Activated CD4-positive, alpha-beta T cell treated with anti-CD3 and anti-CD28 coated beads for 36 hours (primary cell): ENCODE measurements around the gene PIK3R6. TPM values are rescaled to one million over a fixed set of nuclear protein-coding genes. Genes with fewer than 3 reads are reported as not detected.

Experiments used
- ATAC-seq: fragments of 200-7000 bp; cut with Tn5 transposase; one replicate; pipeline ENCODE4 v1.10.0; 2021; ENCODE audit warnings: mild to moderate bottlenecking, moderate library complexity
- CTCF ChIA-PET: fragments of 350-600 bp; sonication (Branson Sonifier 250); formaldehyde crosslinking; loops from one replicate; lab custom pipeline; 2021; ENCODE audit warnings: antibody characterized with exemption; lab: Charles Lee
- POLR2A ChIA-PET: fragments of 350-600 bp; sonication (Branson Sonifier 250); formaldehyde crosslinking; loops from one replicate; lab custom pipeline; 2021; ENCODE audit warnings: antibody characterized with exemption, inconsistent platforms; lab: Charles Lee
- DNase-seq: peaks from one replicate; pipeline ENCODE4 v3.0.0-alpha.2; 2020
- H3K27ac Mint-ChIP-seq: one replicate; pipeline ENCODE4 v1.8.0; 2021; ENCODE audit warnings: mixed read lengths
- H3K27me3 Mint-ChIP-seq: one replicate; pipeline ENCODE4 v1.8.0; 2021; ENCODE audit warnings: mixed read lengths
- H3K36me3 Mint-ChIP-seq: one replicate; pipeline ENCODE4 v1.8.0; 2021; ENCODE audit warnings: low read depth, mixed read lengths
- H3K4me1 Mint-ChIP-seq: one replicate; pipeline ENCODE4 v1.8.0; 2021; ENCODE audit warnings: mixed read lengths
- H3K4me3 Mint-ChIP-seq: one replicate; pipeline ENCODE4 v1.8.0; 2021; ENCODE audit warnings: mild to moderate bottlenecking, moderate library complexity, mixed read lengths
- H3K9me3 Mint-ChIP-seq: one replicate; pipeline ENCODE4 v1.8.0; 2021; ENCODE audit warnings: low read depth, mixed read lengths
- intact Hi-C, 2 experiments: fragments of 100-400 bp; cut with DNase I in 1 of 2; cut with micrococcal nuclease in 1 of 2; formaldehyde crosslinking; loops; one replicate each; pipeline versions ENCODE4 v1.14.2 to v1.15.1; 2022 to 2024; cut with DNase I, micrococcal nuclease
- total RNA-seq, 2 experiments: library from RNA; stranded (reverse); gene quantifications; one replicate each; pipeline ENCODE4 v1.2.3, GENCODE V29; 2021

PIK3R6 gene
- total RNA-seq, 2 experiments from 2014 or later = 0.96 to 1.8 TPM

- no peak for ATAC-seq
- CTCF ChIA-PET = no interaction called here
- no peak overlapping the region for H3K27ac Mint-ChIP-seq
Observed at GRCh38 chr17:8789743-8790142, 77.7 kb downstream of the PIK3R6 start.

GRCh38 chr17:8788998-8789397 is 78.5 kb downstream of the PIK3R6 start:
- no peak for DNase-seq
- intact Hi-C loops = loop anchor here in 1 of 2 experiments (5.0 kb wide), 1 partner anchor 208 kb away; no protein-coding TSS in a partner anchor
- H3K27me3 Mint-ChIP-seq = peaks cover 6% of the 10 kb centered on the region
- no peak overlapping the region for H3K4me3 Mint-ChIP-seq
- ChIA-PET CTCF (interaction anchor here (0.7 to 0.9 kb wide), 2 partner anchors 126 to 379 kb away, joined by 3 to 4 read pairs; no protein-coding TSS in a partner anchor), POLR2A (no interaction called here)
- no peaks in the 10 kb centered on the region for H3K36me3 Mint-ChIP-seq
- peaks cover 3% of the 10 kb centered on the region for H3K9me3 Mint-ChIP-seq
- ATAC-seq = no peak
- no peaks in the 10 kb centered on the region for H3K4me1 Mint-ChIP-seq
- H3K27ac Mint-ChIP-seq = no peak overlapping the region

More at GRCh38 chr17:8789743-8790142, 77.7 kb downstream of the PIK3R6 start:
- Mint-ChIP-seq H3K36me3 (no peaks in the 10 kb centered on the region), H3K4me1 (no peaks in the 10 kb centered on the region), H3K27me3 (peaks cover 6% of the 10 kb centered on the region), H3K4me3 (no peak overlapping the region), H3K9me3 (peaks cover 3% of the 10 kb centered on the region)
- intact Hi-C loops = loop anchor here in 1 of 2 experiments (5.0 kb wide), 1 partner anchor 208 kb away; no protein-coding TSS in a partner anchor
- POLR2A ChIA-PET = no interaction called here
- DNase-seq = no peak

- ChIA-PET CTCF (interaction anchor here (0.5 to 3.3 kb wide), 38 partner anchors 10 to 1924 kb away, joined by 3 to 26 read pairs (median 3); partner anchors contain the start of genes MFSD6L and STX8), POLR2A (no interaction called here)
- DNase-seq (peak; percentile 79), ATAC-seq (peak; percentile 61)
- Mint-ChIP-seq H3K36me3 (no peaks in the 10 kb centered on the region), H3K9me3 (no peaks in the 10 kb centered on the region), H3K27me3 (peaks cover 6% of the 10 kb centered on the region), H3K4me3 (no peak overlapping the region), H3K27ac (no peak overlapping the region), H3K4me1 (no peaks in the 10 kb centered on the region)
- intact Hi-C loops = loop anchor here in 1 of 2 experiments (1.0 to 5.0 kb wide), 4 partner anchors 33 to 402 kb away; partner anchors contain the start of gene RPL26
Observed at GRCh38 chr17:8785547-8786413, 81.7 kb downstream of the PIK3R6 start.

- CTCF ChIA-PET = interaction anchor here (0.6 to 1.1 kb wide), 3 partner anchors 9 to 869 kb away, joined by 3 to 5 read pairs (median 4); no protein-coding TSS in a partner anchor
- POLR2A ChIA-PET = no interaction called here
- H3K9me3 Mint-ChIP-seq = no peaks in the 10 kb centered on the region
- peaks cover 3% of the 10 kb centered on the region for H3K27me3 Mint-ChIP-seq
- H3K27ac Mint-ChIP-seq = no peak overlapping the region
- ATAC-seq = no peak
- H3K36me3 Mint-ChIP-seq = no peaks in the 10 kb centered on the region
- intact Hi-C loops = no loop called here
- H3K4me3 Mint-ChIP-seq = no peak overlapping the region
- no peak for DNase-seq
- no peaks in the 10 kb centered on the region for H3K4me1 Mint-ChIP-seq
Observed at GRCh38 chr17:8782176-8782575, 85.3 kb downstream of the PIK3R6 start.

GRCh38 chr17:8781776-8782175 is 85.7 kb downstream of the PIK3R6 start:
- no peak for ATAC-seq
- ChIA-PET POLR2A (no interaction called here), CTCF (interaction anchor here (0.6 to 1.1 kb wide), 4 partner anchors 9 to 869 kb away, joined by 3 to 5 read pairs (median 4); no protein-coding TSS in a partner anchor)
- Mint-ChIP-seq H3K4me3 (no peak overlapping the region), H3K9me3 (no peaks in the 10 kb centered on the region), H3K36me3 (no peaks in the 10 kb centered on the region), H3K27me3 (peaks cover 4% of the 10 kb centered on the region), H3K4me1 (no peaks in the 10 kb centered on the region), H3K27ac (no peak overlapping the region)
- intact Hi-C loops = no loop called here
- no peak for DNase-seq

GRCh38 chr17:8776881-8777280 is 90.6 kb downstream of the PIK3R6 start:
- ATAC-seq (no peak), DNase-seq (no peak)
- Mint-ChIP-seq H3K27me3 (peaks cover 5% of the 10 kb centered on the region), H3K36me3 (no peaks in the 10 kb centered on the region), H3K4me3 (no peak overlapping the region), H3K9me3 (peaks cover 8% of the 10 kb centered on the region), H3K27ac (no peak overlapping the region), H3K4me1 (no peaks in the 10 kb centered on the region)
- intact Hi-C loops = no loop called here
- CTCF ChIA-PET = interaction anchor here (0.5 to 2.9 kb wide), 4 partner anchors 8 to 390 kb away, joined by 3 to 26 read pairs (median 4); no protein-coding TSS in a partner anchor
- POLR2A ChIA-PET = no interaction called here

GRCh38 chr17:8776248-8776647 is 91.2 kb downstream of the PIK3R6 start:
- POLR2A ChIA-PET = no interaction called here
- no peak for DNase-seq
- H3K36me3 Mint-ChIP-seq = no peaks in the 10 kb centered on the region
- H3K4me1 Mint-ChIP-seq = no peaks in the 10 kb centered on the region
- no peak overlapping the region for H3K4me3 Mint-ChIP-seq
- peaks cover 5% of the 10 kb centered on the region for H3K27me3 Mint-ChIP-seq
- ATAC-seq = no peak
- intact Hi-C loops = no loop called here
- H3K27ac Mint-ChIP-seq = no peak overlapping the region
- H3K9me3 Mint-ChIP-seq = peaks cover 8% of the 10 kb centered on the region
- CTCF ChIA-PET = interaction anchor here (0.7 to 2.9 kb wide), 5 partner anchors 9 to 718 kb away, joined by 3 to 26 read pairs (median 4); no protein-coding TSS in a partner anchor

GRCh38 chr17:8766731-8767130 is 100.7 kb downstream of the PIK3R6 start:
- H3K9me3 Mint-ChIP-seq = peaks cover 2% of the 10 kb centered on the region
- ATAC-seq (no peak), DNase-seq (no peak)
- no peak overlapping the region for H3K27ac Mint-ChIP-seq
- intact Hi-C loops = no loop called here
- ChIA-PET POLR2A (no interaction called here), CTCF (interaction anchor here (1.0 to 1.4 kb wide), 4 partner anchors 19 to 228 kb away, joined by 3 to 4 read pairs (median 4); no protein-coding TSS in a partner anchor)
- H3K4me1 Mint-ChIP-seq = no peaks in the 10 kb centered on the region
- peaks cover 8% of the 10 kb centered on the region for H3K27me3 Mint-ChIP-seq
- no peaks in the 10 kb centered on the region for H3K36me3 Mint-ChIP-seq
- H3K4me3 Mint-ChIP-seq = no peak overlapping the region

GRCh38 chr17:8762012-8762411 is 105.5 kb downstream of the PIK3R6 start:
- POLR2A ChIA-PET = no interaction called here
- Mint-ChIP-seq H3K27me3 (peaks cover 6% of the 10 kb centered on the region), H3K9me3 (peaks cover 2% of the 10 kb centered on the region), H3K27ac (no peak overlapping the region), H3K4me3 (no peak overlapping the region), H3K4me1 (no peaks in the 10 kb centered on the region), H3K36me3 (no peaks in the 10 kb centered on the region)
- intact Hi-C loops = no loop called here
- CTCF ChIA-PET = interaction anchor here (0.9 to 1.3 kb wide), 3 partner anchors 12 to 241 kb away, joined by 3 to 4 read pairs (median 3); no protein-coding TSS in a partner anchor
- DNase-seq (no peak), ATAC-seq (no peak)

- POLR2A ChIA-PET = no interaction called here
- Mint-ChIP-seq H3K36me3 (no peaks in the 10 kb centered on the region), H3K4me1 (no peaks in the 10 kb centered on the region), H3K27ac (no peak within 1 kb of the TSS), H3K9me3 (peaks cover 2% of the 10 kb centered on the region), H3K4me3 (no peak within 1 kb of the TSS), H3K27me3 (peaks cover 17% of the 10 kb centered on the region)
- intact Hi-C loops = no loop called here
- CTCF ChIA-PET = no interaction called here
- ATAC-seq = no peak
- DNase-seq = no peak
Observed at GRCh38 chr17:8758137-8758596, 109.3 kb downstream of the PIK3R6 start, which contains the start of gene SPDYE4. SPDYE4 (minus strand) TSS chr17:8758546; CDS start chr17:8758382, 164 bp downstream.

GRCh38 chr17:8757189-8757588 is 110.3 kb downstream of the PIK3R6 start:
- CTCF ChIA-PET = interaction anchor here (0.5 to 1.0 kb wide), 3 partner anchors 24 to 324 kb away, joined by 3 to 4 read pairs (median 3); no protein-coding TSS in a partner anchor
- intact Hi-C loops = no loop called here

More at GRCh38 chr17:8757189-8757588, 110.3 kb downstream of the PIK3R6 start:
- H3K9me3 Mint-ChIP-seq = peaks cover 2% of the 10 kb centered on the region
- peaks cover 17% of the 10 kb centered on the region for H3K27me3 Mint-ChIP-seq
- H3K4me3 Mint-ChIP-seq = no peak overlapping the region
- no peak overlapping the region for H3K27ac Mint-ChIP-seq
- POLR2A ChIA-PET = no interaction called here
- no peaks in the 10 kb centered on the region for H3K4me1 Mint-ChIP-seq
- ATAC-seq (no peak), DNase-seq (no peak)
- no peaks in the 10 kb centered on the region for H3K36me3 Mint-ChIP-seq
